ENCODE results near the gene TRIM8.

GRCh38 chr10:102648269-102648888 lies 4.1 kb downstream of the TRIM8 start:
- TF ChIP-seq, protein P1, sequence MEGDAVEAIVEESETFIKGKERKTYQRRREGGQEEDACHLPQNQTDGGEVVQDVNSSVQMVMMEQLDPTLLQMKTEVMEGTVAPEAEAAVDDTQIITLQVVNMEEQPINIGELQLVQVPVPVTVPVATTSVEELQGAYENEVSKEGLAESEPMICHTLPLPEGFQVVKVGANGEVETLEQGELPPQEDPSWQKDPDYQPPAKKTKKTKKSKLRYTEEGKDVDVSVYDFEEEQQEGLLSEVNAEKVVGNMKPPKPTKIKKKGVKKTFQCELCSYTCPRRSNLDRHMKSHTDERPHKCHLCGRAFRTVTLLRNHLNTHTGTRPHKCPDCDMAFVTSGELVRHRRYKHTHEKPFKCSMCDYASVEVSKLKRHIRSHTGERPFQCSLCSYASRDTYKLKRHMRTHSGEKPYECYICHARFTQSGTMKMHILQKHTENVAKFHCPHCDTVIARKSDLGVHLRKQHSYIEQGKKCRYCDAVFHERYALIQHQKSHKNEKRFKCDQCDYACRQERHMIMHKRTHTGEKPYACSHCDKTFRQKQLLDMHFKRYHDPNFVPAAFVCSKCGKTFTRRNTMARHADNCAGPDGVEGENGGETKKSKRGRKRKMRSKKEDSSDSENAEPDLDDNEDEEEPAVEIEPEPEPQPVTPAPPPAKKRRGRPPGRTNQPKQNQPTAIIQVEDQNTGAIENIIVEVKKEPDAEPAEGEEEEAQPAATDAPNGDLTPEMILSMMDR (IDR thresholded peaks at IDR 0.05): no peak
- TF ChIP-seq EZH2 (IDR thresholded peaks at IDR 0.05): no peak
- TF ChIP-seq EZH2phosphoT487 (IDR thresholded peaks at IDR 0.05): no peak

Data from neural progenitor cell (in vitro differentiated cells).